Measurements from ENCODE around the gene IFNGR1. TPM values are rescaled to one million over a fixed set of nuclear protein-coding genes. Genes with fewer than 3 reads are reported as not detected.
A peak's percentile ranks its signal among the peaks of the same experiment; 100 is the strongest.
"Not testable (repeated sequence)": the region's sequence is repeated elsewhere in the genome, so short reads cannot be mapped to it uniquely, and the experiment has no call there.

The IFNGR1 gene
- total RNA-seq, 1 donor, result 45.3 TPM

- no peak for TF ChIP-seq CTCF (IDR thresholded peaks at IDR 0.05; ENCODE audit: insufficient read depth, low read length)
- H3K4me3 ChIP-seq (ENCODE audit: low read depth, low read length), result no peak overlapping the region
- no peak for DNase-seq (ENCODE audit: low read depth)
Measured at GRCh38 chr6:137222381-137222780, 3.2 kb upstream of the IFNGR1 start.

- DNase-seq (ENCODE audit: low read depth), result no peak
- TF ChIP-seq CTCF (IDR thresholded peaks at IDR 0.05; ENCODE audit: insufficient read depth, low read length), result no peak
- peak overlapping the region; percentile 96 for H3K4me3 ChIP-seq (ENCODE audit: low read depth, low read length)
Measured at GRCh38 chr6:137219664-137220252, 573 bp upstream of the IFNGR1 start.

- TF ChIP-seq CTCF (IDR thresholded peaks at IDR 0.05; ENCODE audit: insufficient read depth, low read length), result no peak
- peak overlapping the region; percentile 96 for H3K4me3 ChIP-seq (ENCODE audit: low read depth, low read length)
- DNase-seq (ENCODE audit: low read depth), result peak; percentile 35
Measured at GRCh38 chr6:137218473-137218916, 690 bp downstream of the IFNGR1 start.

- TF ChIP-seq CTCF (IDR thresholded peaks at IDR 0.05; ENCODE audit: insufficient read depth, low read length), result no peak
- peak; percentile 52 for DNase-seq (ENCODE audit: low read depth)
- peak overlapping the region; percentile 96 for H3K4me3 ChIP-seq (ENCODE audit: low read depth, low read length)
Measured at GRCh38 chr6:137217801-137218472, 1.2 kb downstream of the IFNGR1 start.

GRCh38 chr6:137216875-137217553, 2.2 kb downstream of the IFNGR1 start:
- DNase-seq (ENCODE audit: low read depth), result no peak
- TF ChIP-seq CTCF (IDR thresholded peaks at IDR 0.05; ENCODE audit: insufficient read depth, low read length), result no peak
- peak overlapping the region; percentile 96 for H3K4me3 ChIP-seq (ENCODE audit: low read depth, low read length)

GRCh38 chr6:137216106-137216505, 3.1 kb downstream of the IFNGR1 start:
- DNase-seq (ENCODE audit: low read depth), result no peak
- no peak overlapping the region for H3K4me3 ChIP-seq (ENCODE audit: low read depth, low read length)
- no peak for TF ChIP-seq CTCF (IDR thresholded peaks at IDR 0.05; ENCODE audit: insufficient read depth, low read length)

GRCh38 chr6:137215630-137216029, 3.6 kb downstream of the IFNGR1 start:
- DNase-seq (ENCODE audit: low read depth); H3K4me3 ChIP-seq (ENCODE audit: low read depth, low read length): not testable (repeated sequence)

Measured in fibroblast of the aortic adventitia (primary cell).